Activated effector memory CD4-positive, alpha-beta T cell treated with anti-CD3 and anti-CD28 coated beads, Interleukin-2, amount 50 U/mL, for 16 hours (primary cell): ENCODE results near the gene PDE6A.
A peak's percentile ranks its signal among the peaks of the same experiment; 100 is the strongest.

Source experiments
- DNase-seq: peaks from one replicate; pipeline ENCODE4 v3.0.0-alpha.2; 2020

The PDE6A gene

GRCh38 chr5:149834246-149834855 is 110.2 kb downstream of the PDE6A start:
- peak; percentile 71 for DNase-seq

GRCh38 chr5:149833116-149833827 is 111.3 kb downstream of the PDE6A start:
- DNase-seq: no peak

- DNase-seq: no peak
Observed at GRCh38 chr5:149832636-149833035, 112.0 kb downstream of the PDE6A start.

GRCh38 chr5:149831492-149831891 is 113.1 kb downstream of the PDE6A start:
- peak; percentile 79 for DNase-seq

- DNase-seq: no peak
Observed at GRCh38 chr5:149830579-149830978, 114.0 kb downstream of the PDE6A start.

GRCh38 chr5:149829954-149830353 is 114.6 kb downstream of the PDE6A start:
- no peak for DNase-seq

GRCh38 chr5:149828161-149829011 is 116.2 kb downstream of the PDE6A start:
- peak; percentile 93 for DNase-seq

- DNase-seq: no peak
Observed at GRCh38 chr5:149827546-149827945, 117.0 kb downstream of the PDE6A start.

GRCh38 chr5:149827086-149827485 is 117.5 kb downstream of the PDE6A start:
- no peak for DNase-seq

- no peak for DNase-seq
Observed at GRCh38 chr5:149826574-149826973, 118.0 kb downstream of the PDE6A start.

GRCh38 chr5:149824846-149825245 is 119.7 kb downstream of the PDE6A start:
- no peak for DNase-seq

- DNase-seq: no peak
Observed at GRCh38 chr5:149824120-149824519, 120.5 kb downstream of the PDE6A start.

- DNase-seq: no peak
Observed at GRCh38 chr5:149823375-149823774, 121.2 kb downstream of the PDE6A start.

- no peak for DNase-seq
Observed at GRCh38 chr5:149822301-149822700, 122.3 kb downstream of the PDE6A start.

- no peak for DNase-seq
Observed at GRCh38 chr5:149820536-149821510, 123.8 kb downstream of the PDE6A start.

GRCh38 chr5:149820012-149820411 is 124.6 kb downstream of the PDE6A start:
- DNase-seq: no peak

GRCh38 chr5:149818116-149818515 is 126.5 kb downstream of the PDE6A start:
- DNase-seq: no peak

GRCh38 chr5:149817539-149818060 is 127.0 kb downstream of the PDE6A start:
- DNase-seq: no peak

GRCh38 chr5:149816661-149817060 is 127.9 kb downstream of the PDE6A start:
- DNase-seq: no peak

- DNase-seq: no peak
Observed at GRCh38 chr5:149811453-149811852, 133.1 kb downstream of the PDE6A start.

- no peak for DNase-seq
Observed at GRCh38 chr5:149810856-149811255, 133.7 kb downstream of the PDE6A start.
